ENCODE measurements around the gene SLC1A7.

Gene SLC1A7

GRCh38 chr1:53092659-53093450, 49.6 kb downstream of the SLC1A7 start:
- no peak overlapping the region for H3K27ac ChIP-seq
- DNase-seq (ENCODE audit: low spot score) = no peak
- no peak for TF ChIP-seq CTCF (conservative IDR thresholded peaks at IDR 0.05; ENCODE audit: low read depth)
- CTCF ChIA-PET = no interaction called here
- POLR2A ChIA-PET (ENCODE audit: low non-redundant PET) = no interaction called here

GRCh38 chr1:53091841-53092645, 50.4 kb downstream of the SLC1A7 start:
- no peak for TF ChIP-seq CTCF (conservative IDR thresholded peaks at IDR 0.05; ENCODE audit: low read depth)
- ChIA-PET CTCF (no interaction called here), POLR2A (ENCODE audit: low non-redundant PET) (no interaction called here)
- H3K27ac ChIP-seq = no peak overlapping the region
- no peak for DNase-seq (ENCODE audit: low spot score)

- ChIA-PET CTCF (no interaction called here), POLR2A (ENCODE audit: low non-redundant PET) (no interaction called here)
- TF ChIP-seq CTCF (conservative IDR thresholded peaks at IDR 0.05; ENCODE audit: low read depth) = no peak
- no peak overlapping the region for H3K27ac ChIP-seq
- DNase-seq (ENCODE audit: low spot score) = no peak
Measured at GRCh38 chr1:53090227-53091147, 52.0 kb downstream of the SLC1A7 start.

GRCh38 chr1:53089478-53090226, 52.8 kb downstream of the SLC1A7 start:
- no peak overlapping the region for H3K27ac ChIP-seq
- no peak for TF ChIP-seq CTCF (conservative IDR thresholded peaks at IDR 0.05; ENCODE audit: low read depth)
- POLR2A ChIA-PET (ENCODE audit: low non-redundant PET) = no interaction called here

GRCh38 chr1:53088616-53089300, 53.7 kb downstream of the SLC1A7 start:
- DNase-seq (ENCODE audit: low spot score) = no peak
- H3K27ac ChIP-seq = no peak overlapping the region
- ChIA-PET POLR2A (ENCODE audit: low non-redundant PET) (no interaction called here), CTCF (interaction anchor here (0.6 kb wide), 2 partner anchors 15 to 126 kb away, joined by 3 read pairs; no protein-coding TSS in a partner anchor)
- TF ChIP-seq CTCF (conservative IDR thresholded peaks at IDR 0.05; ENCODE audit: low read depth) = no peak

More at GRCh38 chr1:53089478-53090226, 52.8 kb downstream of the SLC1A7 start:
- no peak for DNase-seq (ENCODE audit: low spot score)
- CTCF ChIA-PET = interaction anchor here (0.6 kb wide), 2 partner anchors 14 to 125 kb away, joined by 3 read pairs; no protein-coding TSS in a partner anchor

All from RWPE1 (cell line).